ENCODE results near the gene PDE4B.

Gene PDE4B

GRCh38 chr1:65939636-65940035, 146.9 kb downstream of the PDE4B start:
- no peak overlapping the region for H3K4me3 ChIP-seq (replicated peaks; ENCODE audit: low read depth, low read length)
- no peaks in the 10 kb centered on the region for H3K27me3 ChIP-seq (replicated peaks; ENCODE audit: control insufficient read depth, insufficient read depth, low read length)
- TF ChIP-seq CTCF (IDR thresholded peaks at IDR 0.05; ENCODE audit: insufficient read depth, low read length, poor library complexity, severe bottlenecking) = no peak
- no peaks in the 10 kb centered on the region for H3K36me3 ChIP-seq (ENCODE audit: control insufficient read depth, insufficient read depth, low read length)
- DNase-seq (ENCODE audit: extremely low read depth, insufficient read length) = no peak

- Histone ChIP-seq H3K4me3 (replicated peaks; ENCODE audit: low read depth, low read length) (no peak overlapping the region), H3K27me3 (replicated peaks; ENCODE audit: control insufficient read depth, insufficient read depth, low read length) (no peaks in the 10 kb centered on the region), H3K36me3 (ENCODE audit: control insufficient read depth, insufficient read depth, low read length) (no peaks in the 10 kb centered on the region)
- no peak for TF ChIP-seq CTCF (IDR thresholded peaks at IDR 0.05; ENCODE audit: insufficient read depth, low read length, poor library complexity, severe bottlenecking)
- no peak for DNase-seq (ENCODE audit: extremely low read depth, insufficient read length)
These were observed 147.4 kb downstream of the PDE4B start for GRCh38 chr1:65940126-65940525.

GRCh38 chr1:65942476-65942875, 149.8 kb downstream of the PDE4B start:
- no peak for DNase-seq (ENCODE audit: extremely low read depth, insufficient read length)
- no peak for TF ChIP-seq CTCF (IDR thresholded peaks at IDR 0.05; ENCODE audit: insufficient read depth, low read length, poor library complexity, severe bottlenecking)
- no peak overlapping the region for H3K4me3 ChIP-seq (replicated peaks; ENCODE audit: low read depth, low read length)
- H3K36me3 ChIP-seq (ENCODE audit: control insufficient read depth, insufficient read depth, low read length) = no peaks in the 10 kb centered on the region
- H3K27me3 ChIP-seq (replicated peaks; ENCODE audit: control insufficient read depth, insufficient read depth, low read length) = no peaks in the 10 kb centered on the region

- Histone ChIP-seq H3K36me3 (ENCODE audit: control insufficient read depth, insufficient read depth, low read length) (no peaks in the 10 kb centered on the region), H3K4me3 (replicated peaks; ENCODE audit: low read depth, low read length) (no peak overlapping the region), H3K27me3 (replicated peaks; ENCODE audit: control insufficient read depth, insufficient read depth, low read length) (no peaks in the 10 kb centered on the region)
- no peak for DNase-seq (ENCODE audit: extremely low read depth, insufficient read length)
- no peak for TF ChIP-seq CTCF (IDR thresholded peaks at IDR 0.05; ENCODE audit: insufficient read depth, low read length, poor library complexity, severe bottlenecking)
These were observed 153.7 kb downstream of the PDE4B start for GRCh38 chr1:65946376-65946775.

- DNase-seq (ENCODE audit: extremely low read depth, insufficient read length) = no peak
- no peaks in the 10 kb centered on the region for H3K27me3 ChIP-seq (replicated peaks; ENCODE audit: control insufficient read depth, insufficient read depth, low read length)
- H3K36me3 ChIP-seq (ENCODE audit: control insufficient read depth, insufficient read depth, low read length) = no peaks in the 10 kb centered on the region
- TF ChIP-seq CTCF (IDR thresholded peaks at IDR 0.05; ENCODE audit: insufficient read depth, low read length, poor library complexity, severe bottlenecking) = no peak
- H3K4me3 ChIP-seq (replicated peaks; ENCODE audit: low read depth, low read length) = no peak overlapping the region
These were observed 154.3 kb downstream of the PDE4B start for GRCh38 chr1:65946960-65947359.

- Histone ChIP-seq H3K4me3 (replicated peaks; ENCODE audit: low read depth, low read length) (no peak overlapping the region), H3K27me3 (replicated peaks; ENCODE audit: control insufficient read depth, insufficient read depth, low read length) (no peaks in the 10 kb centered on the region), H3K36me3 (ENCODE audit: control insufficient read depth, insufficient read depth, low read length) (no peaks in the 10 kb centered on the region)
- no peak for DNase-seq (ENCODE audit: extremely low read depth, insufficient read length)
- TF ChIP-seq CTCF (IDR thresholded peaks at IDR 0.05; ENCODE audit: insufficient read depth, low read length, poor library complexity, severe bottlenecking) = no peak
These were observed 156.0 kb downstream of the PDE4B start for GRCh38 chr1:65948609-65949229.
